PC-9 (cell line): ENCODE data around the gene PCGF3. TPM values are rescaled to one million over a fixed set of nuclear protein-coding genes. Genes with fewer than 3 reads are reported as not detected.
"Not testable (repeated sequence)": the region's sequence is repeated elsewhere in the genome, so short reads cannot be mapped to it uniquely, and the experiment has no call there.

Source experiments
- BruUV-seq: library from RNA; stranded (reverse); fragments of 400-500 nt; replicated peaks from 2 replicates; lab custom pipeline; 2021; lab: Mats Ljungman, UMichigan
- CTCF ChIA-PET: fragments of 300-600 bp; sonication (Branson Sonifier 250); formaldehyde crosslinking; loops from one replicate; lab custom pipeline; 2022; ENCODE audit warnings: antibody characterized with exemption; lab: Charles Lee
- POLR2A ChIA-PET: fragments of 300-600 bp; sonication (Branson Sonifier 250); formaldehyde crosslinking; loops from one replicate; lab custom pipeline; 2022; ENCODE audit warnings: antibody characterized with exemption; ENCODE audit not compliant: unreplicated experiment; lab: Charles Lee
- DNase-seq, 2 experiments: peaks; one replicate each; pipeline versions ENCODE4 v3.0.0 to v3.0.0-alpha.2; 2015 to 2022; ENCODE audit warnings: mixed read lengths in 1 of 2
- H2AFZ ChIP-seq: fragments of 200-600 bp; sonication (generic); 2 replicates; pipeline ENCODE4 v1.8.1; 2017; ENCODE audit warnings: antibody characterized with exemption
- H3F3A ChIP-seq: fragments of 200-600 bp; sonication (generic); 2 replicates; pipeline ENCODE4 v1.8.1; 2017; ENCODE audit warnings: antibody characterized with exemption, mild to moderate bottlenecking, low read depth; ENCODE audit not compliant: insufficient read depth
- H3K27ac ChIP-seq: fragments of 200-600 bp; sonication (generic); 2 replicates; pipeline ENCODE4 v1.6.1; 2016; ENCODE audit warnings: mixed run types
- H3K27me3 ChIP-seq: fragments of 200-600 bp; sonication (generic); 2 replicates; pipeline ENCODE4 v1.6.1; 2016; ENCODE audit warnings: low read depth, mixed run types; ENCODE audit not compliant: insufficient read depth
- H3K36me3 ChIP-seq: fragments of 200-600 bp; sonication (generic); 2 replicates; pipeline ENCODE4 v1.6.1; 2016; ENCODE audit warnings: low read depth, mixed run types
- H3K4me1 ChIP-seq: fragments of 200-600 bp; sonication (generic); replicated peaks from 2 replicates; pipeline ENCODE4 v1.6.1; 2016; ENCODE audit warnings: mixed run types; ENCODE audit not compliant: insufficient read depth
- H3K4me2 ChIP-seq: fragments of 200-600 bp; sonication (generic); 2 replicates; pipeline ENCODE4 v1.6.1; 2017; ENCODE audit warnings: mixed run types
- H3K4me3 ChIP-seq: fragments of 200-600 bp; sonication (generic); 2 replicates; pipeline ENCODE4 v1.6.1; 2016; ENCODE audit warnings: mixed run types
- H3K79me2 ChIP-seq: fragments of 200-600 bp; sonication (generic); 2 replicates; pipeline ENCODE4 v1.6.1; 2017; ENCODE audit warnings: low read depth, mixed run types
- H3K9me2 ChIP-seq: fragments of 200-600 bp; sonication (generic); 2 replicates; pipeline ENCODE4 v1.8.1; 2017; ENCODE audit warnings: mild to moderate bottlenecking; ENCODE audit not compliant: insufficient read depth
- H3K9me3 ChIP-seq: fragments of 200-600 bp; sonication (generic); 2 replicates; pipeline ENCODE4 v1.8.1; 2016; ENCODE audit warnings: low read depth; ENCODE audit not compliant: insufficient read depth
- H4K20me1 ChIP-seq: fragments of 200-600 bp; sonication (generic); 2 replicates; pipeline ENCODE4 v1.8.1; 2017; ENCODE audit not compliant: insufficient read depth
- EZH2 ChIP-seq: fragments of 200-600 bp; sonication (generic); IDR thresholded peaks from 2 replicates; pipeline ENCODE4 v1.8.0; 2017; ENCODE audit warnings: antibody characterized with exemption, low read depth
- intact Hi-C: fragments of 100-400 bp; cut with micrococcal nuclease; formaldehyde crosslinking; loops from one replicate; pipeline ENCODE4 v1.10.0; 2022; ENCODE audit not compliant: unreplicated experiment
- total RNA-seq: library from RNA; stranded (reverse); gene quantifications from 2 replicates; pipeline ENCODE4 v1.2.3, GENCODE V29; 2021
- TF ChIP-seq, protein P1 (sequence below): fragments of 200-600 bp; sonication (generic); conservative IDR thresholded peaks from 2 replicates; pipeline ENCODE4 v1.6.1; 2017; ENCODE audit warnings: mixed run types, antibody characterized with exemption, mild to moderate bottlenecking, moderate library complexity

Gene PCGF3
- total RNA-seq, 1 experiment from 2014 or later, result 60.8 TPM

DNA sequence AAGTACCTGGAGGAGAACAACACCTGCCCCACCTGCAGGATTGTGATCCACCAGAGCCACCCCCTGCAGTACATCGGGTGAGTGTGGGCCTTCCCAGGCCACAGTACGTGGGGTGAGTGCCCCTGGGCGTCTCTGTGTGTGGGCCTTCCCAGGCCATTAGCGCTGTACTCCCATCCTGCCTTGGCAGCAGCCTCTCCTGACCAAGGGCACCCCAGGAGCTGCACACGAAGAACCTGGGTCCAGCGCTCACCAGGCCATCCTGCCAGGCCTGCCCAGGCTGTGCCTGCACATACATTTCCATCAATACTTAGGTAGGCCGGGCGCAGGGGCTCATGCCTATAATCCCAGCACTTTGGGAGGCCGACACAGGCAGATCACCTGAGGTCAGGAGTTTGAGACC, 29.3 kb downstream of the PCGF3 start:
- intact Hi-C loops, result no loop called here
- peaks cover 7% of the 10 kb centered on the region; the same call in 1 of the 2 replicates for H3F3A ChIP-seq
- H3K9me3 ChIP-seq, result no peaks in the 10 kb centered on the region
- POLR2A ChIA-PET, result no interaction called here
- no peaks in the 10 kb centered on the region; the same call in 1 of the 2 replicates for H3K79me2 ChIP-seq
- no peaks in the 10 kb centered on the region for H3K4me1 ChIP-seq
- H2AFZ ChIP-seq, result no peak overlapping the region
- no peak overlapping the region for H3K27ac ChIP-seq
- no peak overlapping the region for H3K4me2 ChIP-seq
- H3K9me2 ChIP-seq, result no peaks in the 10 kb centered on the region
- H3K27me3 ChIP-seq, result no peaks in the 10 kb centered on the region
- BruUV-seq, result no TSS peak
- H3K4me3 ChIP-seq, result no peak overlapping the region
- H4K20me1 ChIP-seq, result peaks cover 5% of the 10 kb centered on the region; the same call in 1 of the 2 replicates
- CTCF ChIA-PET, result no interaction called here
- H3K36me3 ChIP-seq, result 0 out of 2 replicates have a peak, but pooled peaks cover 4% of the 10 kb centered on the region
- TF ChIP-seq, protein P1, sequence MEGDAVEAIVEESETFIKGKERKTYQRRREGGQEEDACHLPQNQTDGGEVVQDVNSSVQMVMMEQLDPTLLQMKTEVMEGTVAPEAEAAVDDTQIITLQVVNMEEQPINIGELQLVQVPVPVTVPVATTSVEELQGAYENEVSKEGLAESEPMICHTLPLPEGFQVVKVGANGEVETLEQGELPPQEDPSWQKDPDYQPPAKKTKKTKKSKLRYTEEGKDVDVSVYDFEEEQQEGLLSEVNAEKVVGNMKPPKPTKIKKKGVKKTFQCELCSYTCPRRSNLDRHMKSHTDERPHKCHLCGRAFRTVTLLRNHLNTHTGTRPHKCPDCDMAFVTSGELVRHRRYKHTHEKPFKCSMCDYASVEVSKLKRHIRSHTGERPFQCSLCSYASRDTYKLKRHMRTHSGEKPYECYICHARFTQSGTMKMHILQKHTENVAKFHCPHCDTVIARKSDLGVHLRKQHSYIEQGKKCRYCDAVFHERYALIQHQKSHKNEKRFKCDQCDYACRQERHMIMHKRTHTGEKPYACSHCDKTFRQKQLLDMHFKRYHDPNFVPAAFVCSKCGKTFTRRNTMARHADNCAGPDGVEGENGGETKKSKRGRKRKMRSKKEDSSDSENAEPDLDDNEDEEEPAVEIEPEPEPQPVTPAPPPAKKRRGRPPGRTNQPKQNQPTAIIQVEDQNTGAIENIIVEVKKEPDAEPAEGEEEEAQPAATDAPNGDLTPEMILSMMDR, result no peak
- no peak for TF ChIP-seq EZH2
- DNase-seq, result no peak

DNA sequence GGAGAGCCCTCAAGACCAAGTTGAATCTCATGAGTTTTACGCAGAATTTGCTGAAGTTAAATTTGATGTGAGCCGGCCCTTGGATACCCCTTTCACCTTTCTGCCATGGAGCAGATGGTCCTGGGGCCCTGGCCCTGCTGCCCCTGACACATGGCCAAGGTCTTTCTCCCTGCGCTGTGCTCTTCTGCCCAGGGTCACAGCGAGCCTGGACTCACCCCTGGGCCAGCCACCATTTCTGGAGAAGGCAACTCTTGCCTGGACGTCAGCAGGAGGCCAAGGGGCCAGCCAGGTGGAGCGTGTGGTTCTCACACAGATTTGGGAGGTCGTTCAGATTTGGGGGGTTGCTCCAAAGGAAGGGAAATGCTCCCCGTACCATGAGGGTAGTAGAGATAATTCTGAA, 30.0 kb downstream of the PCGF3 start:
- TF ChIP-seq, protein P1, result no peak
- no peak for TF ChIP-seq EZH2
- POLR2A ChIA-PET, result no interaction called here

DNA sequence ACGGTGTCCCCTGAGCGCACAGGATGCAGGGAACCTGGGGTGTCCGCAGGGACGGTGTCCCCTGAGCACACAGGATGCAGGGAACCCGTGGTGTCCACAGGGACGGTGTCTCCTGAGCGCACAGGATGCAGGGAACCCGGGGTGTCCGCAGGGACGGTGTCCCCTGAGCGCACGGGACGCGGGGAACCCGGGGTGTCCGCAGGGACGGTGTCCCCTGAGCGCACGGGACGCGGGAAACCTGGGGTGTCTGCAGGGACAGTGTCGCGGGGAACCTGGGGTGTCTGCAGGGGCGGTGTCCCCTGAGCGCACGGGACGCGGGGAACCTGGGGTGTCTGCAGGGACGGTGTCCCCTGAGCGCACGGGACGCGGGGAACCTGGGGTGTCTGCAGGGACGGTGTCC, 30.9 kb downstream of the PCGF3 start:
- intact Hi-C loops, H3K27me3 ChIP-seq, H3K9me2 ChIP-seq, H3K4me3 ChIP-seq, H3K4me1 ChIP-seq, H3K27ac ChIP-seq, CTCF ChIA-PET, H3K36me3 ChIP-seq, H3K9me3 ChIP-seq, BruUV-seq, H3K4me2 ChIP-seq, H2AFZ ChIP-seq, H3K79me2 ChIP-seq, H4K20me1 ChIP-seq, DNase-seq, POLR2A ChIA-PET, H3F3A ChIP-seq: not testable (repeated sequence)

More for the DNA sequence above, 30.0 kb downstream of the PCGF3 start:
- Histone ChIP-seq H3K36me3 (0 out of 2 replicates have a peak, but pooled peaks cover 4% of the 10 kb centered on the region), H3K79me2 (no peaks in the 10 kb centered on the region; the same call in 1 of the 2 replicates), H3F3A (peaks cover 6% of the 10 kb centered on the region; the same call in 1 of the 2 replicates), H2AFZ (no peak overlapping the region), H3K4me2 (no peak overlapping the region), H3K4me3 (no peak overlapping the region), H3K27me3 (no peaks in the 10 kb centered on the region), H3K9me2 (no peaks in the 10 kb centered on the region), H4K20me1 (0 out of 2 replicates have a peak, but pooled peaks cover 4% of the 10 kb centered on the region), H3K4me1 (no peaks in the 10 kb centered on the region), H3K27ac (no peak overlapping the region), H3K9me3 (no peaks in the 10 kb centered on the region)
- BruUV-seq, result no TSS peak
- no peak for DNase-seq
- intact Hi-C loops, result no loop called here
- CTCF ChIA-PET, result no interaction called here
